ENCODE data around the gene SOD2.
"Not testable (repeated sequence)": the region's sequence is repeated elsewhere in the genome, so short reads cannot be mapped to it uniquely, and the experiment has no call there.

Gene SOD2

DNA sequence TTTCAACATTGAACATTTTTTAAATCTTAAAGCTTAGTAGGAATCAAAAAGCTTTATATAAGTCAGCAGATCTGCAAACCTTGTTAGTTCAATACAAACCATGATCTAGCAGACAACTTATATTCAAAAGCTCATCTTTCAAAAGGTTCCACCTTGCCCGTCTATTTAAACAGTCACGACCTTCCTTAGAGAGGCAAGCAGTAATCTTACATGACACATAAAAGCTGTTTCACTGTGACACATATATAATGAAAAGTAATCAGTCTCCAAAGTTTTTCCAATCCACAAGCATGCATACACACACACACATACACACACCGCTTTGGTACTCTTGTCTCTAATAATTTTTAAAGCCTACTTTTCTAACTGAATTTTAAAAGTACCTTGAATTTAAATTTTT is 12.9 kb downstream of the SOD2 start:
- no peak for DNase-seq

DNA sequence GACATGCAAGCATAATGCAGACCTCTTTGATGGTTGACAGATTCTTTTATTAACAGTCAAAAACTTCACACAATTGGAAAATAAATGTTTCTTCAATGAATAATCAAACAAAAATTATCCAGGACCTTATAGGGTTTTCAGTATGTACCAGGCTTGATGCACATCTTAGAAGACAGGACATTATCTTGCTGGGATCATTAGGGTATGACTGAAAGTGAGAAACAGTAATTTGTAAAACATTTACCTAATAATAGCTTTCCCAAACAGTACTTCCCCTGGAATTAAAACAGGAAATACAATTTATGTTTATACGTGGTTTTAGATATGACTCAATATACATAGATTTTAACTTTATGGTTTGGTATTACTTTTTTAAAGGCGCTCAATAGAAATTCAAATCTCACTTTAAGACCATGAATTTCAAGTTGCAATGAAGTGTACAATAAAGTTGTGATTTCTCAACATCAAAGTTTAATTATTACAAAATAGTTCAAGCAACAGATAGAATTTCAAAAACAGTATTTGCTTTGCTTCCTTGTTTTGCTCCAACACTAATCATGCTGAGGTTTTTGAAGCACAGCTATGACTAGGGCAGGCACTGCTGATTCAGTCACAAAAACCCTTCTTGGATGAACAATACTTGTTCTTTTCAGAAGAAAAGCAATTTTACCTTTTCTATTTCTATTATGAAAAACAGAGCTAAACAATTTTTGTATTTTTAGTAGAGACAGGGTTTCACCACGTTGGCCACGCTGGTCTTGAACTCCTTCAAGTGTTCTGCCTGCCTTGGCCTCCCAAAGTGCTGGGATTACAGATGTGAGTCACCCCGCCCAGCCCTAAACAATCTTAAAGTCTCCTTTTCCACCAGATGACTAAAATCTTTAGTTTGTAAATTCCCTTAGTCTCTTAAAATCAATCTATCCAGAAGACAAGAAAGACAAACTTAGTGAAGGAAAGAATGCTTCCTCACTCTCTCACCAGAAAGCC is 13.7 kb downstream of the SOD2 start:
- DNase-seq, result no peak

DNA sequence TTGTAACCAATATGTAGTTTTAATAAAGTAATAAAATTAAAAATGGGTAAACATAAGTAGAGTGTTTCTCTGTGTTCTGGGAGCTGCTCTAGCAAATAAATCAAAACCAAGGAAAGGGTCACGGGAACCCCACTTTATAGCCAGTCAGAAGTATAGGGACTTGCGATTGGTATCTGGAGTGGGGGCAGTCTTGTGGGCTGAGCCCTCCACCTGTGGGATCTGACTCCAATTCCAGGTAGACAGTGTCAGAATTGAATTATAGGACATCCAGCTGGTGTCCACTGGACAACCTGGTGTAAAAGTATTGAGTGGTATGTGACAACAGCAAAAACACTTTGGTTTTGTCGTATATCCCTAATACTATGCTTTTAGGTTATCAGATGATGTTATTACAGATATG is 14.5 kb downstream of the SOD2 start:
- no peak for DNase-seq

DNA sequence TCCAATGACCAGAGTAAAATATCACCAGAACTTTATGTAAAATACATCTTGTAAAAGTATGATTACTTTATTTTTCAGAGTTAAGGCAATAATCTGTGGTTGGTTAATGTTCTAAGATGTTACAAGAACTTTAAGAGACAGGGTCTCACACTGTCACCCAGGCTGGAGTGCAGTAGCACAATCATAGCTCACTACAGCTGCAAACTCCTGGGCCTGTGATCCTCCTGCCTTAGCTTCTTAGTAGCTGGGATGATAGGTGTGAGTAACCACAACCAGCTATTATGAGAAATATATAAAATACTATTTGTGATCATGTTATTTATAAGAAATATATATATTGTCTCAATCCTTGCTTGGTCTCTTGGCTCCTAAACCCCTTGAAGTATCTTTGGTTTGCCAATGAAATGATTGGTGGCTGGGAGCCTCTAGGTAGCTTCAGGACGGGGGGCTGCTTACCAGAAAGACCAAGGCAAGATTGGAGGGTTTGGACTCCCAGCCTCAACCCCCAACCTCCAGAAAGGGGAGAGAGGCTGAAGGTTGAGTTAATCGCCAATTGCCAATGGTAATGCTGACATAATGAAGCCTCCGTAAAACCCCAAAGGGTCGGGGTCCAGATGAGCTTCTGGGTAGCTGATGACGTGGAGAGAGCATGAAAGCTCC is 15.4 kb downstream of the SOD2 start:
- no peak for DNase-seq

DNA sequence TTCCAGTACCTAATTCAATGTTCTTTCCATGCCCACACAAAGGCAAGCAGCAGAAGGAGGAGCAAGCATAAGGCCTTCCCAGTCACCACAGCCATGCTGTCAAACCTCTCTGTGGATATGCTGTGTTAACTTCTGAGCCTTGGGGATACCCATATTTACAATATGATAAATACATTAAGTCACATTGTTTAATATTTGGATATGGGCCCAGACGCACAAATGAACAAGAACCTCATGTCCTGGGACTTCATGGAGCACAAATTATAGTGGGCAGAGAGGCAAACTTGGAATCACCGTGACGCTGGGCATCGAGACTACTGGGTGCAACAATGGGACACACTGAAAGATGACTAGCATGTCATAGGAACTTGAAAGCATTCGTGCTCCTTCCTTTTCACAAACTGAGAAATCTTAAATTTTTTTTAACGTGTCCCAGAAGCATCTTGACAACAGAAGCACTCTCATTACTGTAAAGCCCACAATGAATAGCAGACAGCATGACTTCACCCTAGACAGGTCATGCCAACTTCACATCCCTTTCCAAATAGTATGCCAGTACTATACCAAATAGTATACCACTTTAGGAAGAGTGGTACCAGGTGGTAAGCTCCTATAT is 16.0 kb downstream of the SOD2 start:
- DNase-seq, result no peak

DNA sequence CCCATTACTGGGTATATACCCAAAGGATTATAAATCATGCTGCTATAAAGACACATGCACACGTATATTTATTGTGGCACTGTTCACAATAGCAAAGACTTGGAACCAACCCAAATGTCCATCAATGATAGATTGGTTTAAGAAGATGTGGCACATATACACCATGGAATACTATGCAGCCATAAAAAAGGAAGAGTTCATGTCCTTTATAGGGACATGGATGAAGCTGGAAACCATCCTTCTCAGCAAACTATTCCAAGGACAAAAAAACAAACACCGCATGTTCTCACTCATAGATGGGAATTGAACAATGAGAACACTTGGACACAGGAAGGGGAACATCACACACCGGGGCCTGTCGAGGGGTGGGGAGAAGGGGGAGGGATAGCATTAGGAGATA is 16.8 kb downstream of the SOD2 start:
- not testable (repeated sequence) for DNase-seq

DNA sequence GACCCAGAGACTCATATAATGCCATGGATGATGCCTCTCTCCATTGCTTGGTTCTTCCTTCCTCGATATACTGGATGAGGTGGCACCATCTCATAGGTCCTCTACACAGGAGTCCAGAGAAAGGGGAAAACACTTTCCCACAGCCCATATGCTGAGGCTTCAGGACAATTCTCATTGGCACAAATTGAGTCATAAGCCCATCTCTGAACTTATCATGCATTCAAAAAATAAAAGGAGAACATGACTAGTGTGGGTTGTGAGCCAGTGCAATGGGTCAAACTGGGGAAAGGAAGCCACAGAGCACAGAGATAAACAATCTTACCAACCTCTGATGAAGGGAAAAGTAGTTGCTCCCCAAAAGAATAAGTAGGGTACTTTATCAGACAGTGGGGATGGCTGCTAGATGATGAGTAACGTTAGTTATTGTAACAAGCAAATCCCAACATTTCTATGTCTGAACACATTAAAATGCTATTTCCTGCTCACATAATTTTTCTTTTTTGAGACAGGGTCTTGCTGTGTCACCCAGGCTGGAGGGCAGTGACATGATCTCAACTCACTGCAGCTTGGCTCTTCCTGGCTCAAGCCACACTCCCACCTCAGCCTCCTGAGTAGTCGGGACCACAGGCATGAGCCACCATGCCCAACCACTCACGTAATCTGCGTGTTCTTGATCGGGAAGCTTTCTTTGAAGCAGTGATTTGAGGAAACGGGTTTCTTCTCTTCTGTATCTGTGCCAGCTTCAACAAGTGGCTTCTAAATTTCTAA is 27.0 kb downstream of the SOD2 start:
- no peak for DNase-seq

DNA sequence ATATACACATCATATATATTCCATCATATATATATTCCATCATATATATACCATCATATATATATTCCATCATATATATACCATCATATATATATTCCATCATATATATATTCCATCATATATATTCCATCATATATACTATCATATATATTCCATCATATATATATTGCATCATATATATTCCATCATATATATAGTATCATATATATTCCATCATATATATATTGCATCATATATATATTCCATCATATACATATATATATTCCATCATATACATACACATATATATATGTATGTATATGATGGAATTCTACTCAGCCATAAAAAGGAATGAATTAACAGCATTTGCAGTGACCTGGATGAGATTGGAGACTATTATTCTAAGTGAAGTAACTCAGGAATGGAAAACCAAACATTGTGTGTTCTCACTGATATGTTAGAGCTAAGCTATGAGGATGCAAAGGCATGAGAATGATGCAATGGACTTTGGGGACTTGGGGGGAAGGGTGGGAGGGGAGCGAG is 29.6 kb downstream of the SOD2 start:
- not testable (repeated sequence) for DNase-seq

DNA sequence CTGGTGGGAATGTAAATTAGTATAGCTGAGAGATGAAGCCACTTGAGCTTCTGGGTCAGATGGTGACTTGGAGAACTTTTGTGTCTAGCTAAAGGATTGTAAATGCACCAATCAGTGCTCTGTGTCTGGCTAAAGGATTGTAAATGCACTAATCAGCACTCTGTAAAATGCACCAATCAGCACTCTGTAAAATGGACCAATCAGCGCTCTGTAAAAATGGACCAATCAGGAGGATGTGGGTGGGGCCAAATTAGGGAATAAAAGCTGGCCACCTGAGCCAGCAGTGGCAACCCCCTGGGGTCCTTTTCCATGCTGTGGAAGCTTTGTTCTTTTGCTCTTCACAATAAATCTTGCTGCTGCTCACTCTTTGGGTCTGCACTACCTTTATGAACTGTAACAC is 31.1 kb downstream of the SOD2 start:
- not testable (repeated sequence) for DNase-seq

DNA sequence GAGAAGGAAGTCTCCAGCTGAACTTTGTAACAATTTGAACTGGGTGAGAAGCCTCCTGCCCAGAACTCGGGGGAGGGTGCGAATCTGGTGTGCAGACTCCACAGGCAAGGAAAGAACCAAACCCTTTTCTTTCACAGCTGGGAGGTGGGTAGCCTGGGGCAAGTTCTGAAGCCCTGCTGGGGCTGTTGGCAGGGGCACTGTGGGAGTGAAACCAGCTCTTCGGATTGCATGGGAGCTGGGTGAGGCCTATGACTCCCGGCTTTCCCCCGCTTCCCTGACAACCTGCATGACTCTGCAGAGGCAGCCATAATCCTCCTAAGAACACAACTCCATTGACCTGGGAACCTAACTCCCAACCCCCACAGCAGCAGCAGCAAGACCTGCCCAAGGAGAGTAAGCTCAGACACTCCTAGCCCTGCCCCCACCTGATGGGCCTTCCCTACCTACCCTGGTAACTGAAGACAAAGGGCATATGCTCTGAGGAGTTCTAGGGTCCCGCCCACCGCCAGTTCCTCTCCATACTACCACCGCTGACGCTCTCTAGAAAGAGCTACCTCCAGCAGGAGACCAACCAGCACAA is 37.5 kb downstream of the SOD2 start:
- DNase-seq, result no peak

DNA sequence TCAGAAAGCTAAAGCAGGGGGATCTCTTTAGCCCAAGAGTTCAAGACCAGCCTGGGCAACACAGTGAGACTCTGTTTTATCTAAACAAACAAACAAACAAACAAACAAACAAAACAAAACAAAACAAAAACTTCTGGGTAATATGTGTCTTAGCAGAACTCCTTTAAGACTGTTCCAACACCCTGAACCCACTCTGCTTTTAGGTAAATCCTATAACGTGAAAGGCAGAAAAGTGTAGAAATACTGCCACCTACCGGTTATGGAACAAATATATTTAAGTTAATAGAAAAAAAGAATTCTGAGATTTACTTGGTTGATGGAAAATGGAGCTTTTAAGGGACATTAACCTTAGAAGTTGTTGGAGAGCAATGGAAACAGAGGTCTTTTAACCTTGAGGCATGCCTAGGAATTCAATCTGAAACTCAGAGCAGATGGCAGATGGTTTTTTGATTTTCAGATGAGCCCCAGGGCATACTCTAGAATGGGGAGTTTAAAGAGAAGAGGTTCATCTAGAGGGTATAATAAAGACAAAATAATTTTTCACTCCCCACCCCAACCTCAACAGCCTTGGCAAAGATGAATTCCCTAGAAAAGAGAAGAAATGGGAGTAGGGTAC is 38.5 kb downstream of the SOD2 start:
- peak; percentile 75 for DNase-seq

DNA sequence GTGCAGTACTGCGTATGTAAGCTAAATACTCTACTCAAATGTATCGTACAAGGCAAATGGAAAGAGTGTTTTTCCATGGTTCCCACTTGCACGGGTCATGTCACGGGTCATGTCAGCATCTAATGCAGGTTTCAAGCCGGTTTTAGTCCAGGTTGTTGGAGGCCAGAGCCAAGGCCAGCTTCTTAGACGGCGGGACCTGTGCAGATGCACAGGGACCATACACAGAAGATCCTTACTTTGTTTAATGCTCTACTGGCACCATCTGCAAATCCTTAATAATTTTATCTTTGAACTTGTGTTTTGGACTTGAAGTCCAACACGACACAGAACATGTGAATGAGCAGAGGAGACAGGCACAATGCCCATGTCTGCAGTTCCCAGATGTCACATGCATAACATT is 42.7 kb downstream of the SOD2 start:
- no peak for DNase-seq

DNA sequence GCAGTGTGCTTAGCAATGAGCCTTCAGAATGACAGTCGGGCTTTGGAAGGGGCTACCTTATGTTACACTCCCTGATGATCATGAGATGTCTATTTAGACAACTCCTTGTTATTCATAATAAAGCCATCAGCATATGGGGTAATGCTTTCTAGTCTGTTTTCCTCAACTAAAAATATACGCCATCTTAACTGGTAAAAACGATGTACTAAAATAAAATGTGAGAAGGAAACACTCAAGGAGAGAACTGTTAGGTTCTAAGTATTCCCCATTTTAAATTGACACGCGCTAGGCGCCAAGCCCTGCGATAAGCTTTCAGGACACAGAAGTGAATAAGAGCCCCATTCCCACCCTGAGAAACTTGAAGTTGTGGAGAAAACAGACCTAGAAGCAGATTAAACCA is 43.6 kb downstream of the SOD2 start:
- DNase-seq, result no peak

DNA sequence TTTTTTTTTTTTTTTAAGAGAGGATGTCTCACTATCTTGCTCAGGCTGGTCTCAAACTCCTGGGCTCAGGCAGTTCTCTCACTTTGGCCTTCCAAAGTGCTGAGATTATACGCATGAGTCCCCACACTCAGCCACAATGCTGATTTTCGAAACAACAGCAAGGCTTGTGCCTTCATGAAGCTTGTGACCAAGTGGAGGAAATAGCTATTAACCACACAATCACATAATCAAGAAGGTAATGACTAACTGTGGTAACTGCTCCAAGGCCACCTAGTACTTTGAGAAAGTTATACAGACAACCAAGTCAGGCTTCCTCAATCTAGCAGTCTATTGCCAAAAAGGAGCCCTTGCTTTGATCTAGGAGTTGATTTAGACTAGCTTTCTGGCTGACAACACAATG is 46.3 kb downstream of the SOD2 start:
- no peak for DNase-seq

DNA sequence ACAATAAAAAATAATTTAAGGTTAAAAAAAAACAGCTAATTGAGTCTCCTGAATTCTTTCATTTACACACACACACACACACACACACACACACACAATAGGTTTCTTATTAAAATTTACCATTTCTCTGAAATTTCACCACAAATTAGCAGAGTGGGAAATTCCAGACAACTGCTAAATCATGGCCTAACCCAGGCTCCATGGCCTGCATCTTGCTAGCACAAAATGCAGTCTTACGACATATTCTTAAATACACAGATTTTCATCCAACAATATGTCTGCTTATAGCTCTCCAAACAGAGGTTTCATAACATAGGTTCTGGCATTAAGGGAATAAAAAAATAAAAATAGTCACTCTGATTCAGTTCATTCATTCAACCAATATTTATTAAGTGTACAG is 46.9 kb downstream of the SOD2 start:
- no peak for DNase-seq

DNA sequence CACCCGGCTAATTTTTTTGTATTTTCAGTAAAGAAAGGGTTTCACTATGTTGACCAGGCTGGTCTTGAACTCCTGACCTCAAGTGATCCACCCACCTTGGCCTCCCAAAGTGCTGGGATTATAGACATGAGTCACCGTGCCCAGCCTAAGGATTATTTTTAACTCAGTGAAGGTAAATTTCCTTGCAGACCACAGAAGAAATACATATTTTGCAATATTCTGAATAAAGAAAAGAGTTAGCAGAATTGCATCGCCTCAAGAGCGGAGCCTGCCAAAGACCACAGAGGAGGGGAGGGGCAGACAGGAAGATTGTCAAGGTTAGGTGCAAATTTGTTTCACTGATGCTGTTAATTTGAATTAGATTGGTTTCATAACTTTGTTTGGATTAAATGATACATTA is 47.4 kb downstream of the SOD2 start:
- no peak for DNase-seq
